Type B pancreatic cell (in vitro differentiated cells): ENCODE measurements around the gene SSB. TPM values are rescaled to one million over a fixed set of nuclear protein-coding genes. Genes with fewer than 3 reads are reported as not detected.
"Not testable (repeated sequence)": the region's sequence is repeated elsewhere in the genome, so short reads cannot be mapped to it uniquely, and the experiment has no call there.

Experiments
- DNase-seq: peaks from one replicate; pipeline ENCODE4 v3.0.0; 2021; ENCODE audit warnings: mixed read lengths; ENCODE audit not compliant: unreplicated experiment; ENCODE audit errors: extremely low spot score
- H3K27ac Mint-ChIP-seq: 2 replicates; pipeline ENCODE4 v1.8.0; 2021; ENCODE audit warnings: mild to moderate bottlenecking, mixed read lengths
- H3K27me3 Mint-ChIP-seq: 2 replicates; pipeline ENCODE4 v1.8.0; 2021; ENCODE audit warnings: mixed read lengths
- H3K36me3 Mint-ChIP-seq: 2 replicates; pipeline ENCODE4 v1.8.0; 2021; ENCODE audit warnings: mixed read lengths
- H3K4me1 Mint-ChIP-seq: one replicate; pipeline ENCODE4 v1.8.0; 2021; ENCODE audit warnings: mixed read lengths; ENCODE audit not compliant: unreplicated experiment
- H3K4me3 Mint-ChIP-seq: 2 replicates; pipeline ENCODE4 v1.8.0; 2021; ENCODE audit warnings: mild to moderate bottlenecking, mixed read lengths
- H3K9me3 Mint-ChIP-seq: 2 replicates; pipeline ENCODE4 v1.8.0; 2021; ENCODE audit warnings: mixed read lengths
- CTCF ChIP-seq: fragments of 200-600 bp; sonication (generic); conservative IDR thresholded peaks from 2 replicates; pipeline ENCODE4 v1.5.0; 2021; ENCODE audit warnings: antibody characterized with exemption, mild to moderate bottlenecking
- total RNA-seq: library from RNA; stranded (reverse); gene quantifications from 2 replicates; pipeline ENCODE4 v1.2.1, GENCODE V29; 2021; ENCODE audit warnings: low replicate concordance

Gene SSB
- total RNA-seq, 1 donor from 2014 or later = 142 TPM

- TF ChIP-seq CTCF = no peak
- Mint-ChIP-seq H3K9me3 (peaks cover 7% of the 10 kb centered on the region), H3K27me3 (no peaks in the 10 kb centered on the region), H3K36me3 (peaks cover 21% of the 10 kb centered on the region), H3K27ac (no peak overlapping the region), H3K4me3 (no peak overlapping the region), H3K4me1 (no peaks in the 10 kb centered on the region)
- DNase-seq = no peak
These were observed 40.9 kb upstream of the SSB start for GRCh38 chr2:169757778-169758177.

- Mint-ChIP-seq H3K4me1 (no peaks in the 10 kb centered on the region), H3K36me3 (peaks cover 21% of the 10 kb centered on the region), H3K27me3 (no peaks in the 10 kb centered on the region), H3K4me3 (no peak overlapping the region), H3K9me3 (peaks cover 7% of the 10 kb centered on the region), H3K27ac (no peak overlapping the region)
- TF ChIP-seq CTCF = no peak
- no peak for DNase-seq
These were observed 38.7 kb upstream of the SSB start for GRCh38 chr2:169759987-169760386.

DNA sequence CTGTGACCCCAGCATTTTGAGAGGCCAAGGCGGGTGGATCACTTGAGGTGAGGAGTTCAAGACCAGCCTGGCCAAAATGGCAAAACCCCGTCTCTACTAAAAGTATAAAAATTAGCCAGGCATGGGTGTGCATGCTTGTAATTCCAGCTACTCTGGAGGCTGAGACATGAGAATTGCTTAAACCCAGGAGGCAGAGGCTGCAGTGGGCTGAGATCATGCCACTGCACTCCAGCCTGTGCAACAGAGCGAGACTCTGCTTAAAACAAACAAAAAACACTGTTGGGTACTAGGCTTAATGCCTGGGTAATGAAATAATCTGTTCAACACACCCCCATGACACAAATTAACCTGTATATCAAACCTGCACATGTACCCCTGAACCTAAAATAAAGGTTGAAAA, 37.9 kb upstream of the SSB start:
- not testable (repeated sequence) for H3K4me3 Mint-ChIP-seq, DNase-seq, H3K27me3 Mint-ChIP-seq, H3K9me3 Mint-ChIP-seq, H3K27ac Mint-ChIP-seq, H3K4me1 Mint-ChIP-seq
- H3K36me3 Mint-ChIP-seq = peaks cover 21% of the 10 kb centered on the region

DNA sequence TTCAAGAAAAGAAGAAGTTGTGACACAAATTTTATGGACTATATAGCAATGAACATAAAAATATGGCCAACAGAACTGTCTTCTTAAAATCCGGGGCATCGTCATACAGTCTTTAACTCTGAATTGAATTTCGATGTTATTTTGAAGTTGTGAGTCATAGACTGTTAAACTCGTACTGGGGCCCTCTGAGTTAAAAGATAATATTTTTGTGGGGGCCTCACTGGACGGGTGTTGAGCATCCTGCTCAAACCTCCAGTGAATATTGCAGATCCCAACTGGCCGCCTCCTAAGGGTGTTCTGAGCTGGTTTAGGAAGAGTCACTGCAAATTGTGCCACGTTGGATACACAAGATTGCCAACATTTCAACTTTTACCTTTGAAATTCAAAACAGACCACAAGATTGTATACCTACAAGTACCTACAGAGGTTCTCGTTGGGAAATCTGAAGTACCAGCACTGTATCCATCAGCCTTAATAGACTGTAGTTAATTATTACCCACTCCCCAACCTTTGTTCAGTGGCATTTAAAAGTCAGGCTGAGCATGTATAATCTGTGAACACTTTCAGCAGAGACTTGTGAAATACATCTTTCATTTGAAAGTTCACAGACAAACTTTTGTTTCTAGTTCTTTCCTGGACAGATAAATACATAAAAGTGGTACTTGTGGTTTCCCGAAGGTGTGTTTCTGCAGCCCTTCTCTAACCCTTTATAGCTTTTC, 37.3 kb upstream of the SSB start:
- H3K9me3 Mint-ChIP-seq = peaks cover 7% of the 10 kb centered on the region
- no peaks in the 10 kb centered on the region for H3K4me1 Mint-ChIP-seq
- TF ChIP-seq CTCF = no peak
- H3K4me3 Mint-ChIP-seq = no peak overlapping the region
- no peak overlapping the region for H3K27ac Mint-ChIP-seq
- H3K27me3 Mint-ChIP-seq = no peaks in the 10 kb centered on the region
- no peak for DNase-seq
- H3K36me3 Mint-ChIP-seq = peaks cover 17% of the 10 kb centered on the region

- H3K4me1 Mint-ChIP-seq = no peaks in the 10 kb centered on the region
- H3K36me3 Mint-ChIP-seq = peaks cover 16% of the 10 kb centered on the region
- DNase-seq = no peak
- H3K27me3 Mint-ChIP-seq = no peaks in the 10 kb centered on the region
- TF ChIP-seq CTCF = no peak
- no peak overlapping the region for H3K27ac Mint-ChIP-seq
- peaks cover 6% of the 10 kb centered on the region for H3K9me3 Mint-ChIP-seq
- H3K4me3 Mint-ChIP-seq = no peak overlapping the region
These were observed 36.7 kb upstream of the SSB start for GRCh38 chr2:169761970-169762292.

DNA sequence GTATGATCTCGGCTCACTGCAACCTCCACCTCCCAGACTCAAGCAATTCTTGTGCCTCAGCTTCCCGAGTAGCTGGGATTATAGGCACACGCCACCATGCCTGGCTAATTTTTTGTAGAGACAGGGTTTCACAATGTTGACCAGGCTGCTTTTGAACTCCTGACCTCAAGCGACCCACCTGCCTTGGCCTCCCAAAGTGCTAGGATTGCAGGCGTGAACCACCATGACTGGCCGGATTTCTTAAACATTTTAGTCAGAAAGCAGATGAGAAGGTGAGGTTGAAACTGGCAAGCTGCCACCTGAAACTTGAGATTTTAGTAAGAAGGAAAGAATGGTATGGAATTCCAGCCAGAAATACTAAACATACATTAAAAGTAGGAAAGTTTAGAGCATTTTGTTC, 33.1 kb upstream of the SSB start:
- Mint-ChIP-seq H3K27me3 (no peaks in the 10 kb centered on the region), H3K4me1 (no peaks in the 10 kb centered on the region), H3K36me3 (peaks cover 4% of the 10 kb centered on the region), H3K27ac (no peak overlapping the region), H3K9me3 (peaks cover under 1% of the 10 kb centered on the region), H3K4me3 (no peak overlapping the region)
- TF ChIP-seq CTCF = no peak
- no peak for DNase-seq
